Sigmoid colon (tissue), 4 donors: ENCODE results near the gene SRCIN1.

ENCODE experiments used
- POLR2AphosphoS5 ChIP-seq, 4 donors: sonication (generic); formaldehyde crosslinking; IDR thresholded peaks; one replicate each; pipeline ENCODE4 v1.6.1; 2017; ENCODE audit warnings: antibody characterized with exemption in 4 of 4
- TF ChIP-seq, protein P1 (sequence below), 4 experiments: fragments of 450-650 bp in 3 of 4; fragments of 200-600 bp in 1 of 4; IDR thresholded peaks; one replicate each; pipeline ENCODE4 v1.5.1; 2016 to 2019; ENCODE audit warnings: antibody characterized with exemption in 4 of 4, mild to moderate bottlenecking in 3 of 4, moderate library complexity in 2 of 4

- TF ChIP-seq, protein P1, sequence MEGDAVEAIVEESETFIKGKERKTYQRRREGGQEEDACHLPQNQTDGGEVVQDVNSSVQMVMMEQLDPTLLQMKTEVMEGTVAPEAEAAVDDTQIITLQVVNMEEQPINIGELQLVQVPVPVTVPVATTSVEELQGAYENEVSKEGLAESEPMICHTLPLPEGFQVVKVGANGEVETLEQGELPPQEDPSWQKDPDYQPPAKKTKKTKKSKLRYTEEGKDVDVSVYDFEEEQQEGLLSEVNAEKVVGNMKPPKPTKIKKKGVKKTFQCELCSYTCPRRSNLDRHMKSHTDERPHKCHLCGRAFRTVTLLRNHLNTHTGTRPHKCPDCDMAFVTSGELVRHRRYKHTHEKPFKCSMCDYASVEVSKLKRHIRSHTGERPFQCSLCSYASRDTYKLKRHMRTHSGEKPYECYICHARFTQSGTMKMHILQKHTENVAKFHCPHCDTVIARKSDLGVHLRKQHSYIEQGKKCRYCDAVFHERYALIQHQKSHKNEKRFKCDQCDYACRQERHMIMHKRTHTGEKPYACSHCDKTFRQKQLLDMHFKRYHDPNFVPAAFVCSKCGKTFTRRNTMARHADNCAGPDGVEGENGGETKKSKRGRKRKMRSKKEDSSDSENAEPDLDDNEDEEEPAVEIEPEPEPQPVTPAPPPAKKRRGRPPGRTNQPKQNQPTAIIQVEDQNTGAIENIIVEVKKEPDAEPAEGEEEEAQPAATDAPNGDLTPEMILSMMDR (IDR thresholded peaks at IDR 0.05) = no peak
- TF ChIP-seq POLR2AphosphoS5 (IDR thresholded peaks at IDR 0.05) = no peak
These were observed 98.3 kb downstream of the SRCIN1 start for GRCh38 chr17:38507436-38507835.
